GM21529 (cell line): ENCODE measurements around the gene SBNO2.

Source experiments
- ATAC-seq: cut with Tn5 transposase; IDR thresholded peaks from one replicate; pipeline ENCODE4 v1.9.1; 2021; ENCODE audit not compliant: unreplicated experiment

The SBNO2 gene

DNA sequence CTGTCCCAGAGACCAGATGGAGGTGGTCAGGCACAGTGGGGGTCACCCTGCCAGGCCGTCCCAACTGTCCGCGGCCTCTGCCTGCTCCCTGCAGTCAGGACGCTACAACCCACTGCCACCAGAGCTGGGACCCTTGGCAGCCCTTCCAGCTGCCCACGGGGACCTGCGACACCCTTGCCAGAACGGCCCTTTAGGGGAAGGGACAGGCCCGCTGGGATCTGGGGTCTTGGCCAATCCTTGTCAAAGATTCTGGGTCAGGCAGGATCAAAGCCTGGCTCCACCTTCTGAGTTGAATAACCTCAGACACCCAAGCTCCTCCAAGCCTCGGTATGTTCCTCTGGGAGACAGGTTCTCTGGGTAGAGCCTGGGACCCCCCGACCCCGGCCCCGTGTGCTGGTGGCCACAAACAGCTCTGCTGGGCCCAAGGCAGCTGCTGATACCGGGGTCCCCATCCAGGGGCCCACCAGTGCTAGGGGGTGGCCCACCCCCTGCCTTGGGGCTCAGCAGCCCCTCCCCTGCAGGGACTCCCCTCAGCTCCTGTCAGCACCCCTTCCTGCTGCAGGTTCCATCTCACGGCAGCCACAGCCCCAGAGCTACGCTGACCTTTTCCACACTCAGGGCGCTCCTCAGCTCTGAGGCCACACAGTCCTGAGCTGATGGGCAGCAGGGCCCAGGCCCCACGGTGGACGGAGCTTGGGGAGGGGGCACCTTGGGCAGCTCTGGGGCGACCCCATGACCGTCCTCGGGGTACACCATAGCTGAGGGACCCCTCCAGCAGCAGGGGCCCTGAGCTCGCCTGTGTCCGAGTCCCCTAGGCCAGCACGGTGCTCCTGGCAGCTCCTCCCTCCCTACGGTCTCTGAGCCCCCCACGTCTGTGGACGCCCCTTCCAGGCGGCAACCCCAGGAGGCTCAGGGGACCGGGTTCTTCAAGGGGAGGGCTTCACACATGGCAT is 18.4 kb downstream of the SBNO2 start:
- ATAC-seq = no peak

DNA sequence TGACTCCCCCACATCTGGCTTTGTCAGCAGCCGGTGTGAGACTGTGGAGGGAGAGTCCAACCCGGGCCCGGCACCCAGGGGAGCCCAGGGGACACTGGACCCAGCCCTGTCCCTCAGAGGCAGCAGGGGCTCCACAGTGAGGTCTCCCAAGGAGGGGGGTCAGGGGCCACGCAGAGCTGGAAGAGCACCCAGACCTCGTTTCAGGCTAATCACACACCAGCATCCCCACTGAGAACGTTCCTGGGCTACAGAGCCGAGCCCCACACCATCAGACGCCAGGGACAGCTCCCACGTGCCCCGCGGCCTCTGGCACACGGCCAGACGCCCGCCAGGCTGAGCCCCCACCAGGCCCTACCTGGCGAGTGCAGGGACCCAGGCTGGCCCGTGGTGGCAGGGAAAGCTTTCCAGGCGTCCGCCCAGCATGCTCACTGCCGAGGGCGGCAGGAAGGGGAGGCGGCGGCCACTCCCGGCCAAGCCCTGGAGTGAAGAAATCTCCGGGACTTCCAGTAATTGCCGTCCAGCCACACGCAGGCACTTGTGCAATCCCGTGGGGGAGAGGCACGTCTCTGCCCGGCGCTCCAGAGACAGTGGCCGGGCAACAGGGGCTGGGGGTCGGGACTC is 19.2 kb downstream of the SBNO2 start:
- ATAC-seq = no peak

DNA sequence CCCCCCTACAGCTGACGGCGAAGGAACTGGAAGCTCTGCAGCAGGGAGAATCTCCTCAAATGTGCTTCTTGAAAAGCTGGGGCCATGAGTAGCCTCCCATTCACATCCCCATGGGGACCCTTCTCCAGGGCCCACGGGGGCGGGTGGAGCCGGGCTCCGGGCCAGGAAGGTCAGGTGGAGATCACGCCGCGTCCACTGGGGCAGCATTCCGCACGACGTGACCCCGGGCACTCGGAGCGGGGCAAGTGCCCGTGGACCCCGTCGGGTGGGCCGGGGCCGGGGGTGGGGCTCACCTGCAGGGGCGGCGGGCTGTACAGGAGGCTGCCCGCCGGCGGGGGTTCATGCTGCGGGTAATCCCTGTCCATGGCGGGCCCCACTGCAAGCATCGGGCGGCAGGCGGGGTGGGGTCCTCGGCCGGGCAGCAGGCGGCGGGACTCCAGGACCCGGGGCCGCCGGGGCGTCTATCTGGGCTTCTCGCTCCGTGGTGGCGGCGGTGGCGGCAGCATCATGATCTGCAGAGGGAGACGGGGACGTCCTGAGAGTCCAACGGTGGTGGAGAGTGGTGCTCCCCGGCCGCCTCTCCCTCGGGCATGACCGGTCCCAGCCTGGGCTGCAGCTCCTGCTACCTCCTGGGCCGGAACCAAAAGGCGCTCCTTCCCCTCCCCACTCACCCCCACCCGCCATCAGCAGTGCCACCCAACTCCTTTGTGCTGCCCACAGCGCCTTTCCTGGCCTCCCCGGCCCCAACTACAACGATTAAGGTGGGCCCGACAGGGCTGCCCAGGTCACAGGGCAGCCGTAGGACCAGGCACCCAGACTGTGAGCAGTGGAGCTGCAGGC is 20.0 kb downstream of the SBNO2 start:
- ATAC-seq = no peak

DNA sequence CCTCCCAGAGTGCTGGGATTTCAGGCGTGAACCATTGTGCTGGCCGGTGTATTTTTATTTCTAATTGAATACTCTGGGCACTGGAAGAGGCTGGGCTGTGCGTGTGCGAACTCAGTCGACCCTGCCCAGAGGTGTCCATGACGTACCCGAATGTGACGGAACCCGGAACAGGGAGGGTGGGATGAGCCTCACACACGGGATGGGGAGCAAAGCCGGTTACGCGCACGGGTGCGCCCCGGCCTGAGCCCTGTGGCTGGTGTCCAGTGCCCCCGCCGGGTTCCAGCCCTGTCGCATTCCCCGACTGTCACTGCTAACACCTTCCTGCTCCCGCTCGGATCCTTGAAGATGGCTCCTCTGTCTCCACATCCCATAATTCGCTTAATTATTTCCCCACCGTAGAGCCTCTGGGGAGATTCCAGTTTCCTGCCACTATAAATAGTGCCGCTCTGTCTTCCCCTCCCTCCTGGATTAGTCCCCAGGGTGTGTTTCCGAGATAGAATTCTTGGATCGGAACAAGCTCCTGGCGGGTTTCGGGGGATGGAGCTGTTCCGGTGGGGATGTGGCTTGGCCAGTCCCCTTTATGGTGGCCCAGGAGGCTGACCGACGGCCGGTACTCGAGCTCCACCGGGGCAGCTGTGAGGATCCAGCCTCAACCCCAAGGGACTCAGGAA is 22.0 kb downstream of the SBNO2 start:
- ATAC-seq = no peak

DNA sequence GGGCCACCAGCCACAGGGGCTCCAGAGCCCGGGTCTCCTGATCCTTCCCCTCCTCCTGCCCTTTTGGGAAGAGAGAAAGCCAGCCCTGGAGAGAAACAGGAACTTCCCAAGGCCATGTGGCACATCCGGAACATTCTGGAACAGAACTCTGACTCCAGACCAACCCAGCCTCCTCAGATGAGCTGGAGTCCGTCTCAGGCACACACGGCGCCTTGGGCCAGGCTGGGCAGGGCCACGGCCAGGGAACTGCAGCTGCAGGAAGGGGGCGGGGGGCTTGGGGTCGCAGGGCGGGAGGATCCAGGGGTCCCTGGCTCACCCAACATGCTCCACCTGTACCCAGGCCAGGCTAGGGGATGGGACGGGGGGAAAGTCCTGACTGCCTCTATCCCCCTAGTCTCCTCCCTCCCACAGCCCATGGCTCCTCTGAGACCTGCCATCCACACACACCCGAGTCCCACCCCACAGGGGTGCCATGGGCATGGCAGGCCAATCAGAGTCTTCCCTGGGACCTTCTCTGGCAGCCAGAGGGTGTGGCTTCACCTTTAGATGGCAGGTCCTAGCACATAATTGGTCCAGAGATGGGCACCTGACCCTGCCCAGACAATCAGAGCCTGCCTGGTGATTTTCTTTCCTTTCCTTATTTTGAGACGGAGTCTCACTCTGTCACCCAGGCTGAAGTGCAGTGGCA is 22.9 kb downstream of the SBNO2 start:
- no peak for ATAC-seq

DNA sequence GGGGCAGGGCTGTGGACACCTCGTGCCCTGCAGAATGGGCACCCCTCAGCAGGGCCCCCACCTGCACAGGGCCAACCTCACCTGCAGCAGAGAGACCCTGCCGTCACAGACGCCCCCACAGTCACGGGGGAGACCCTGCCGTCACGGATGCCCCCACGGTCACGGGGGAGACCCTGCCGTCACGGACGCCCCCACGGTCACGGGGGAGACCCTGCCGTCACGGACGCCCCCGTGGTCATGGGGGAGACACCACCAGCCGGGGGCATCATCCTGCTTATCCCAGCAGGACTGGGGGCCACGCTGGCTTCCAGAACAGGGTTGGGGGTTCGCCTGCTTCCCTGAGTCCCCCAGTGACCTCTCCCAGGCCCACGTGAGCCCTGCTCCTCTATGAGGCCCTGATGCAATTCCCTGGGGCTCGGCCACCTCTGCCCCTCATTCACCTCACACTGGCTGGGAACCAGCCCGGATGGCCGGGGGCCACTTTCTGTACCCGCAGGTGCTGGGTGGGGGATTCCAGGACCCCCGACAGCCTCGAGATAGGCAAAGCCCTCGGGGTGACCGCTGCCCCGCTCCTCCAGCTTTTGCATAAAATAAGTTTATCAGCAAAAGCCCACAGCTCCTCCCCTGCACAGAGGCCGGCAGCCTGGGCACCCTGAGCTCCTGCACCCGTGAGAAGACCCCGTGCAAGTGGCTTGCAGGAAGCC is 23.6 kb downstream of the SBNO2 start:
- ATAC-seq = no peak

DNA sequence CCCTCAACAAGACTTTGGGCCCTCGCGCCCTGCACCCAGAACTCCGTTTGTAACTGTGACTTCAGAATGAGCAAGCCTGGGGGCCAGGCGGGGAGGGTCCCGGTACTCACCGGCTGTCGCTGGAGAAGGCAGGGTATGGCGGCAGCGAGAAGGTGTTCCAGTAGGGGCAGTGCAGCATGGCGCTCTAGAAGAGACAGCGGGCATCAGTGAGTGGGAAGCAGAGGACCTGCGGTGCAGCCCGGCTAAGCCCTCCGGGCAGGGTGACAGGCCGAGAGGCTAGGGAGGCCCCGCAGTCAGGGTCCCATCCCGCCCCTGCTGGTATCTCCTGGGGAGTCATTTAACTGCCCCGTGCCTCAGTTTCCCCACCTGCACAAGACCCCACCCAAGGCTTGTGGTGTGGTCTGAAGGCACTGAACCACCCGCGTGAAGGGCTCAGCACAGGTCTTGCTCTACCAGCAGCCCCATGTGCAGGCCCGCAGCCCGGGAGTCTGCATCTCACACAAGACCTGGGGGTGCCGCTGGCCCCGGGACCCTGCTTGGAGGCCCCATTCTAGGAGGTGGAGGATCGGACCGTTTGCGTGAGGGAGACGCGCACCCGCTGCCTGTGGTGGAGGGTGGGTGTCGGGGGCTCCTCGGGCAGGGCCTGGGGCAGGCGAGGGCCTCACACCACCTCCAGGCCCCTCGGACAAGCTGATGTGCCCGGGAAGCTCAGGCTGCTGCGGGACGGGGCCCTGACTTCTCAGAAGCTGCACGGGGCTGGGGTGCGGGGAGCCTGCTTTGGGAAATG is 24.6 kb downstream of the SBNO2 start:
- ATAC-seq = no peak

DNA sequence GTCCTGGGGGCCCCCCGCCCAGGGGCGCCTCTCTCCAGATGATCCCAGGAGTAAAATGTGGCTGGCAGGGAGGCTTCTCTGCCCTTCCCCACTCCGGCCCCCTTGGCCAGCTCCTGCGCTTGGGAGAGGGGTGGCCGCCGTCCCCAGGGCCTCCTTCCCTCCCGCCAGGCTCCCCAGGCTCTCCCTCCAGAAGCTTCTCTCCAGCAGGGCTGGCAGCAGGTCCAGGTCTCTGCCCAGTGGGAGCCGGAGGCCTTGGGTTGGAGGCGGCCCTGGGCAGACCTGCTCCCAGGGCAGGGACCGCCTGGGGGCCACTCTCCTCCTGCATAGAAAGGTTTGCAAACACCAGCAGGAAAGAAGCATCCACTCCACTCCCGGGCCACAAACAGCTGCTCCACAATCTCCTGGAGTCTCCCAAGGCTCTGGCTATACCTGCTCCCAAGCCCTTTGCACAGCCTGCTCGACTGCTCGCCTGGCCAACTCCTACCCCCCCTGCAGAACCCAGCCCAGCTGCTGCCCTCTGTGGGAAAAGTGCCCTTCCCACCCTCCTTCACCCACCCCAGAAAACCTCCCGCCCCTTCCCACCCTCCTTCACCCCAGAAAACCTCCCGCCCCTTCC is 26.0 kb downstream of the SBNO2 start:
- no peak for ATAC-seq

DNA sequence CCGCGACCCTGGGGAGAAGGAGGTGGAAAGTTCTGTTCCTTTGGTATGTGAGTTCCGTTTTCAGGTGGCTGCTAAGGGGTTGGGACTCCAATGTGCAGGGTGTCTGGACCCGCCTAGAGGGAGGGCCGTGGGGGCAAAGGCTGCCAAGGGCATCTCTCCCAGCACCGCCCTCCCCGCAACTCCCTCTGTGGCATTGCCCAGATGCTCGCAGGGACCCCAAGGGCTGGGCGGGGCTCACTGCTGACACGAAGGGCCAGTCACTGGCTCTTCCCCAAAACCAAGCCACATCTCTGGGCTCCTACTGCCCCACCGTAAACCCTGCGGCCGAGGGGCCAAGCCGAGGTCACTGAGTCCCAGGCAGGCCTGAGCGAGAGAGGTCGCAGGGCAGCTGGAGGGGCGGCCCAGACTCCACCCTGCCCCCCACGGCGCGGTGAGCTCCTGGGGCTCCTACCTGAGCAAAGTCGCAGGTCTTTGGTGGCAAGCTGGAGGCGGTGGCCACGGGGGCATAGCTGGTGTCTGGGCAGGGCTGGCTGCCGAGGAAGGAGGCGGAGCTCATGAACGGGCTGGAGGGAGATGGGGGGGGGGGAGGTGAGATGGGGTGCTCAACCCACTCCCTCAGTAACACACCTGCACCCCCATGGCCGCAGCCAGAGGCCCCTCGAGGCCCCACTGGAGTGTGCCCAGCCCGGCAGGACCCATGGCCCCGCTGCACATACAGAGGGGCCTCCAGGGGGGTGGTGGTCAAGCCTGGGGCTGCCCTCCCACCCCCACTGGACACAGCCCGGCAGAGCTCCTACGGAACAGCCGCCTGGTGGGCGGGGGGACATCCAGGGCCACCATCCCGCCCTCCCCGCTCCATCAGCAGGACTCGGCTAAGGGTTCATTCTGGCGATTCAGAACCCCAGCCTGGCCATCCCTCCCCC is 26.9 kb downstream of the SBNO2 start:
- ATAC-seq = no peak

DNA sequence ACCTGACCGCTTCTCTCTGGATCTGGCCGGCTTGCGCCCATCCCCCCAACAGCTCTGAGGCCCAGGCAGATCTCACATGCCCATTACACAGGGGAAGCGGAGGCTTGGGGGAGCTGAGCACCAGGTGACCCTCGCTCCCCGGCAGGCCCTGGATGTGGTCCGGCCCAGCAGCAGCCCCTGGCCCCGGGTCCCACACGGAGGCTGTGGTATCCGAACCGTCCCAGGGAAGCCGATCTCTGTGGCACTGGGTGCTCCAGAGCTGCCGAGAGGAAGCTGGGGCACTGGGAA is 27.7 kb downstream of the SBNO2 start:
- no peak for ATAC-seq

DNA sequence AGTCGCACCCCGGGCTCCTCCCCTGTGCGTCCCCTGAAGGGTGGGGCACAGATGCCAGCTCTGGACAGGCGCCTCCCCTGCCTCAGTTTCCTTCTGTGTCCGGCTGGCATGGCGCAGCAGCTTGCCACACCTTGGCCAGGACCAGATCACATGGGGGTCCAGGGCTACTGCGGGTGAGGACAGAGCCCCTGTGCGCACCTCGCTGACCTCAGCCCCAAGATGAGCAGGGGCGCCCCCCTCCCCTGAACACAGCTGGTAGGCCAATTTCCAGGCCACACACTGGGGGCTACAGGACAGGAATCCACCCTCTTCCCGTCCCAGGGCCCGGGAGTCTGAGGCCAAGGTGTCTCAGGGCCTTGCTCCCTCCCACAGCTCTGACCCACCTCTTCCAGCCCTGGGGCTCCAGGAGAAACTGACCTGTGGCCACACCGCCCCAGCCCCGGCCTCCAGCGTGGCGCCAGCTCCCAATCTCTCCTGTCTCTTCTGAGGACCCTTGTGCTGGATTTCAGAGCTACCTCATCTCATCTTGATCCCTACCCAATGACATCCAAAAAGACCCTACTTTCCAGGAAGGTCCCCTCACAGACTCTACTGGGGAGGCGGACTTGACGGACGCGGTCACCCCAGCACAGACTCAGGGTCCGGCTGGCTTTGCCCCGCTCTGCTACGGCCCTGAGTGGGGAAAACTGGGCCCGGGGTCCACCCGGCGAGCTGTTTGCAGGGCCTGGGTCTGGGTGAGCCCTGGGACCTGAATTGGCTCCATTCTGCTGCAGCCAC is 28.2 kb downstream of the SBNO2 start:
- no peak for ATAC-seq

DNA sequence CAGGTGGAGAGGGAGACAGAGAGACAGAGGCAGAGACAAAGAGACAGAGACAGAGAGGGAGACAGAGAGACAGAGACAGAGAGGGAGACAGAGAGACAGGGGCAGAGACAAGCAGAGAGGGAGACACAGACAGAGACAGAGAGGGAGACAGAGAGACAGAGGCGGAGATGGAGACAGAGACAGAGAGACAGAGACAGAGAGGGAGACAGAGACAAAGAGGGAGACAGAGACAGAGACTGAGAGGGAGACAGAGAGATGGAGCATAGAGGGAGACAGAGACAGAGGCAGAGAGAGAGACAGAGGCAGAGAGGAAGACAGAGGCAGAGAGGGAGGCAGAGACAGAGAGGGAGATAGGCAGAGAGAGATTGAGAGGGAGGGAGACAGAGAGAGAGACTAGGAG is 29.3 kb downstream of the SBNO2 start:
- no peak for ATAC-seq

DNA sequence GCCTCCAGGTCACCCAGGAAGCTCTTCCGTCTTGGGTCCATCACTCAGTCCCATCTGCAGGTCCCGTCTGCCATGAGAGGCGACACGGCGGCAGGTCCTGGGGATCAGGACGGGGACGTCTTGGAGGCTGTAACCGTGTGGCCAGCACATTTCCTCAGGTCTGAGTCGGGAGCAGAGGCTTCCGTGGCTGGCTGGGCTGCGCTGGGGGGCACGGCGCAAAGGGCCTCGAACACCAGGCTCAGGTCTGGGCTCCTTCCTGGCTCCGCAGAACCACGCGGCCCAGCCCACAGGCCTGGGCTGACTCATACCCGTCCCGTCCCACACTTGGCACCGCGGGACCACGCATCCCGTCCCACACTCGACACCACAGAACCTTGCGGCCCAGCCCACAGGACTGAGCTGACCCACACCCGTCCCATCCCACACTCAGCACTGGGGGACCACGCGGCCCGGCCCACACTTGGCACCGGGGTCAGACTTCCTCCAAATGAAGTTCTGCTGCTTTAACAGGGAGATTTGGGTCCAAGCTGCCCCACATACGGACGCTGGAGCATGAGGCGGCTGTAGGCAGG is 30.2 kb downstream of the SBNO2 start:
- ATAC-seq = no peak

DNA sequence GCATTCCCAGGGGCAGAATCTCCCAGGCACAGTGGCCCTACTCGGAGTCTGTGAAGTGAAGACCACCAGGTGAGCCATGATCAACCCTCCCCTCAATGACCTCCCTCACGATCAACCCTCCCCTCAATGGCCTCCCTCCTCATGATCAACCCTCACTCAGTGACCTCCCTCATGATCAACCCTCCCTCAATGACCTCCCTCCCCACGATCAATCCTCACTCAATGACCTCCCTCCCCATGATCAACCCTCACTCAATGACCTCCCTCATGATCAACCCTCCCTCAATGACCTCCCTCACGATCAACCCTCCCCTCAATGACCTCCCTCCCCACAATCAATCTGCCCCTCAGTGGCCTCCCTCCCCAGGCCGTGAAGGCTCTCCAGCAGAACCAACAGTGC is 32.1 kb downstream of the SBNO2 start:
- ATAC-seq = no peak

DNA sequence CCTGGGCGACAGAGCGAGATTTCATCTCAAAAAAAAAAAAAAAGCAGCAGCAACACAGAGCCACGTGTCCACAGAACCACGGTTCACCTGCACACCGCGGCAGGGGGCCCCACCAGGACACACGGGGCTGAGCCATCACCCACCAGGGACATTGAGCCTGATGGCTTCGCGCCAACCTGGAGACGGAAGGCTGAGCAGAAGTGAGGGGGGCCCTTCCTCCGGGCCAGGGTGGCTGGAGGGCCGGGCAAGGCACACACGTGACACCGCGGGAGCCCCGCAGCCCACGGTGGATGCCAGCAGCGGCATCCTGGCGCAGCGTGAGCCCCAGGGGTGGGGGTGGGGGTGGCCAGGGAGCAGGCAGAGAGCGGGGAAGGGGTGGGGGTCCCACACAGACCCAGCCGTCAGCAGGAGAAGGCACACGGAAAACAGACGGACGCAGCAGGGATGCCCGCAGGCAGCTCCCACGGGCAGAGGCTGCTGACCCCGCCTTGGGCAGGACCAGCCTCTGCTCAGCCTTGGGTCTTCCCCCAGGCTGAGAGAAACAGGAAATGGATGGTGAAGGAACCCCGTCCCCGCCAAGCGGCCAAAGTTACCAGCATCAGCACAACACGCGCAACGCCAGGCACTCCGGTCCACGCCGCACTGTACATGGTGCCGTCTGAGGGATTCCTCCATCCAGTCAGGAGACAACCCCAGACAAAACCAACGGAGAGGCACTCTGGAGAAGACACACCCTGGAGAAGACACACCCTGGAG is 33.6 kb downstream of the SBNO2 start:
- ATAC-seq = no peak

DNA sequence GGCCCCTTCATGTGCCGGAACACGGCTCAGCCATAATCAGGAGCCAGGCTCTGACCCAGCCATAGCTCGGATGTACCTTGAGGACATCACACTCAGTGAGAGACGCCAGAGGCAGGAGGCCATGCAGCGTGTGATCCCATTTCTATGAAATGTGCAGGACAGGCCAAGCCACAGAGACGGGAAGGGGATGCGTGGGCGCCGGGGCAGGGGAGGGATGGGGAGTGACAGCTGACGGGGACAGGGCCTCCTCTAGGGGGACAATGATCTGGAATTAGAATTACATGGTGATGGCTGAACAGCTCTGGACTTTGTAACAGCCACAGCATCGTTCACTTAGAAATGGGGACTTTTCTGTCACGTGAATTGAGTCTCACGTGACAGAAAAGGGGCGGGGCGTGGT is 34.9 kb downstream of the SBNO2 start:
- ATAC-seq = no peak
